ENCODE data around the gene KAZN.

KAZN gene

DNA sequence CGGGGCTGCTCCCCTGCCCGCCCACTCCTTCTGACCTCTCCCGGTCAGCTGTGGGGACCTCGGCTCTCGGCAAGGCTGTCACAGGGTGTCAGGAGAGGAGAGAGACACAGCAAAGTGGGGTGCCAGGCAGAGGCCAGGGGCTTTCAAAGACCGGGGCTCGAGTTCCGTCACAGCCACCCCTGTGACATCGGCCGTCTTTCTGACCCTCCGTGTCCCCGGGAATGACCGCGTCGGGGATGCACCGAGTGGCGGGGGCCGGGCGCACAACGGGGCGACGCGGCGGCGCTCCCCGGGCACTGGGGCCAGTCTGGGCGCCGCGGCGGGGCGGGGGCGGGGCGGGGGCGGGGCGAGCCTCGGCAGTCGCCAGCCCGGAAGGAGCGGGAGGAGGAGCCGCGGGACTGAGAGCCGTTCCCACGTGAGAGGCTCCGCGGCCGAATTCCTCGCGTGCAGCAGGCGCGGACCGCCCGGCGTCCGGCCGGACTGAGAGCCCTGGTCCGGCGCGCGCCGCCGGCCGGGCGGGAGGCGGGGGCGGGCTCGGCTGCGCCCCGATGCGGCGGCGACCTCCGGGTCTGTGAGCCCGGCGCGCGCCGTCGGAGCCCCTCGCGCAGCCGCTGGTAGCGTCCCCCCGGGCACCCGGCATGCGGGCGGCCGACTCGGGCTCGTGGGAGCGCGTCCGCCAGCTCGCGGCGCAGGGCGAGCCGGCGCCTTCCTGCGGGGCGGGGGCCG, 325.4 kb downstream of the KAZN start:
- Histone ChIP-seq H3K36me3 (ENCODE audit: control insufficient read depth in 2 of 2, insufficient read depth in 1 of 2, low read length in 2 of 2) (no peaks in the 10 kb centered on the region), H3K9me3 (ENCODE audit: control insufficient read depth, insufficient read depth, low read depth, low read length) (no peaks in the 10 kb centered on the region), H3K4me1 (ENCODE audit: control insufficient read depth, insufficient read depth, low read length) (no peaks in the 10 kb centered on the region), H3K4me3 (ENCODE audit: low read depth, low read length) (peak overlapping the region; percentile 44), H3K27ac (ENCODE audit: extremely low read depth, low read depth, low read length) (peak overlapping the region; percentile 43; the same call in 1 of the 2 replicates)
- no peak for TF ChIP-seq EGR2 (tag by site-specific recombination; IDR thresholded peaks at IDR 0.05; ENCODE audit: low read depth)
- TF ChIP-seq ZBTB8A (tag by site-specific recombination; IDR thresholded peaks at IDR 0.05), result peak; percentile 69
- TF ChIP-seq, protein P1, sequence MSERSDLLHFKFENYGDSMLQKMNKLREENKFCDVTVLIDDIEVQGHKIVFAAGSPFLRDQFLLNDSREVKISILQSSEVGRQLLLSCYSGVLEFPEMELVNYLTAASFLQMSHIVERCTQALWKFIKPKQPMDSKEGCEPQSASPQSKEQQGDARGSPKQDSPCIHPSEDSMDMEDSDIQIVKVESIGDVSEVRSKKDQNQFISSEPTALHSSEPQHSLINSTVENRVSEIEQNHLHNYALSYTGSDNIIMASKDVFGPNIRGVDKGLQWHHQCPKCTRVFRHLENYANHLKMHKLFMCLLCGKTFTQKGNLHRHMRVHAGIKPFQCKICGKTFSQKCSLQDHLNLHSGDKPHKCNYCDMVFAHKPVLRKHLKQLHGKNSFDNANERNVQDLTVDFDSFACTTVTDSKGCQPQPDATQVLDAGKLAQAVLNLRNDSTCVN (tag by site-specific recombination; optimal IDR thresholded peaks at IDR 0.05), result peak; percentile 22
- TF ChIP-seq ZNF214 (tag by site-specific recombination; IDR thresholded peaks at IDR 0.05; ENCODE audit: borderline replicate concordance), result no peak
- TF ChIP-seq ZNF335 (tag by site-specific recombination; conservative IDR thresholded peaks at IDR 0.05), result peak; percentile 40; the same call in 1 of the 2 replicates
- TF ChIP-seq ZBTB20 (tag by site-specific recombination; IDR thresholded peaks at IDR 0.05), result peak; percentile 29; the same call in 1 of the 2 replicates
- POLR2A ChIA-PET, result no interaction called here
- CTCF ChIA-PET, result interaction anchor here (0.9 to 1.1 kb wide), 2 partner anchors 61 to 104 kb away, joined by 3 read pairs; no protein-coding TSS in a partner anchor

DNA sequence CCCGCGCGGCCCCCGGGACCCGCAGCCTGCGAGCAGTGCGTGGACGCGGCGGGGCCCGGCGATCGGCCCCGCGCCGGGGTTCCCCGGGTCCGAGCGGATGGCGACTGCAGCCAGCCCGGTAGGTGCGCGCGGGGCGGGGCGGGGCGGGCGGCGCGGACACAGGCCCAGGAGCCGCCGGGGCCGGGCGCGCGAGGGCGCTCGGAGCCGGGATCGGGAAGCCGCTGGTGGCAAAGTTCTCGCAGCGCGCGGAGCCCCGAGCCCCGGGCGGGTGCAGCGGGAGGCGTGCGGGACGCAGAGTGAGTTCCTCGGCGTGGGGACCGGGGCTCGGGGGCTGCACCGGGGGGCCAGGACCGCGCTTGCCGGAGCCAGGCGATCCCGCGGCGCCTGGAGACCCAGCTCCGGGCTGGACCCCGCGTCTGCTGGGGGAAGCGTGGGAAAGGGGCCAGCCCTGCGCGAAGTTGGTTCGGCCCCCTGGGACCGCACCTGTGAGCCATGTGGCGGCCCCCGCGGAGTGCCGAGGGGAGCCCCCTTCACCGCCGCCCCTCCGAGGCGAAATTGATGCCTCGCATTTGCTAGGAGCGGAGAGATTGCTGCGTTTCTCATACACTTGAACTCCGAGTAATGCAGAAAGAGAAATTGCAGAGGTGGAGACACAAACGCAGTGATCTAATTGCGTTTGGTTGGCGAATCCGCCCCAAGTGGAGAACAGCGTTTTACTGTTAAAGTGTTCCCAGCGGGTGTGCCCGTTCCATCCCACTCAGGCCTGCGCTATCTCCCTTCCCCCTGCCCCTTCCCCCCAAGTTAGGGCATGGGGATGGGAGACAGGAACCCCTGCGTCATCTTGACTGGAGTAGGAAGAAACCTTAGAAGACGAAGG, 326.2 kb downstream of the KAZN start:
- ChIA-PET POLR2A (no interaction called here), CTCF (interaction anchor here (1.1 kb wide), 1 partner anchor 61 kb away, joined by 3 read pairs; no protein-coding TSS in a partner anchor)
- Histone ChIP-seq H3K4me1 (ENCODE audit: control insufficient read depth, insufficient read depth, low read length) (no peaks in the 10 kb centered on the region), H3K9me3 (ENCODE audit: control insufficient read depth, insufficient read depth, low read depth, low read length) (no peaks in the 10 kb centered on the region), H3K4me3 (ENCODE audit: low read depth, low read length) (peak overlapping the region; percentile 44), H3K36me3 (ENCODE audit: control insufficient read depth in 2 of 2, insufficient read depth in 1 of 2, low read length in 2 of 2) (no peaks in the 10 kb centered on the region), H3K27ac (ENCODE audit: extremely low read depth, low read depth, low read length) (peak overlapping the region; percentile 43; the same call in 1 of the 2 replicates)
- no peak for TF ChIP-seq ZNF184 (tag by site-specific recombination; IDR thresholded peaks at IDR 0.05)
- TF ChIP-seq ZNF776 (tag by site-specific recombination; IDR thresholded peaks at IDR 0.05; ENCODE audit: borderline replicate concordance), result no peak
- TF ChIP-seq, protein P2, sequence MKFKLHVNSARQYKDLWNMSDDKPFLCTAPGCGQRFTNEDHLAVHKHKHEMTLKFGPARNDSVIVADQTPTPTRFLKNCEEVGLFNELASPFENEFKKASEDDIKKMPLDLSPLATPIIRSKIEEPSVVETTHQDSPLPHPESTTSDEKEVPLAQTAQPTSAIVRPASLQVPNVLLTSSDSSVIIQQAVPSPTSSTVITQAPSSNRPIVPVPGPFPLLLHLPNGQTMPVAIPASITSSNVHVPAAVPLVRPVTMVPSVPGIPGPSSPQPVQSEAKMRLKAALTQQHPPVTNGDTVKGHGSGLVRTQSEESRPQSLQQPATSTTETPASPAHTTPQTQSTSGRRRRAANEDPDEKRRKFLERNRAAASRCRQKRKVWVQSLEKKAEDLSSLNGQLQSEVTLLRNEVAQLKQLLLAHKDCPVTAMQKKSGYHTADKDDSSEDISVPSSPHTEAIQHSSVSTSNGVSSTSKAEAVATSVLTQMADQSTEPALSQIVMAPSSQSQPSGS (tag by site-specific recombination; IDR thresholded peaks at IDR 0.05; ENCODE audit: low read depth), result no peak
- no peak for TF ChIP-seq ZNF747 (tag by site-specific recombination; IDR thresholded peaks at IDR 0.05)
- TF ChIP-seq ZNF514 (tag by site-specific recombination; IDR thresholded peaks at IDR 0.05), result no peak
- TF ChIP-seq TRIM28 (IDR thresholded peaks at IDR 0.05; ENCODE audit: borderline replicate concordance, low read length), result no peak
- TF ChIP-seq MYNN (tag by site-specific recombination; IDR thresholded peaks at IDR 0.05; ENCODE audit: borderline replicate concordance), result no peak
- TF ChIP-seq, protein P3, sequence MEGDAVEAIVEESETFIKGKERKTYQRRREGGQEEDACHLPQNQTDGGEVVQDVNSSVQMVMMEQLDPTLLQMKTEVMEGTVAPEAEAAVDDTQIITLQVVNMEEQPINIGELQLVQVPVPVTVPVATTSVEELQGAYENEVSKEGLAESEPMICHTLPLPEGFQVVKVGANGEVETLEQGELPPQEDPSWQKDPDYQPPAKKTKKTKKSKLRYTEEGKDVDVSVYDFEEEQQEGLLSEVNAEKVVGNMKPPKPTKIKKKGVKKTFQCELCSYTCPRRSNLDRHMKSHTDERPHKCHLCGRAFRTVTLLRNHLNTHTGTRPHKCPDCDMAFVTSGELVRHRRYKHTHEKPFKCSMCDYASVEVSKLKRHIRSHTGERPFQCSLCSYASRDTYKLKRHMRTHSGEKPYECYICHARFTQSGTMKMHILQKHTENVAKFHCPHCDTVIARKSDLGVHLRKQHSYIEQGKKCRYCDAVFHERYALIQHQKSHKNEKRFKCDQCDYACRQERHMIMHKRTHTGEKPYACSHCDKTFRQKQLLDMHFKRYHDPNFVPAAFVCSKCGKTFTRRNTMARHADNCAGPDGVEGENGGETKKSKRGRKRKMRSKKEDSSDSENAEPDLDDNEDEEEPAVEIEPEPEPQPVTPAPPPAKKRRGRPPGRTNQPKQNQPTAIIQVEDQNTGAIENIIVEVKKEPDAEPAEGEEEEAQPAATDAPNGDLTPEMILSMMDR (tag by site-specific recombination; IDR thresholded peaks at IDR 0.05), result no peak
- no peak for TF ChIP-seq ZNF785 (tag by site-specific recombination; IDR thresholded peaks at IDR 0.05)
- no peak for TF ChIP-seq ZNF274 (IDR thresholded peaks at IDR 0.05; ENCODE audit: low read length)
- no peak for TF ChIP-seq ZNF274 (tag by site-specific recombination; IDR thresholded peaks at IDR 0.05; ENCODE audit: borderline replicate concordance)
- TF ChIP-seq, protein P4, sequence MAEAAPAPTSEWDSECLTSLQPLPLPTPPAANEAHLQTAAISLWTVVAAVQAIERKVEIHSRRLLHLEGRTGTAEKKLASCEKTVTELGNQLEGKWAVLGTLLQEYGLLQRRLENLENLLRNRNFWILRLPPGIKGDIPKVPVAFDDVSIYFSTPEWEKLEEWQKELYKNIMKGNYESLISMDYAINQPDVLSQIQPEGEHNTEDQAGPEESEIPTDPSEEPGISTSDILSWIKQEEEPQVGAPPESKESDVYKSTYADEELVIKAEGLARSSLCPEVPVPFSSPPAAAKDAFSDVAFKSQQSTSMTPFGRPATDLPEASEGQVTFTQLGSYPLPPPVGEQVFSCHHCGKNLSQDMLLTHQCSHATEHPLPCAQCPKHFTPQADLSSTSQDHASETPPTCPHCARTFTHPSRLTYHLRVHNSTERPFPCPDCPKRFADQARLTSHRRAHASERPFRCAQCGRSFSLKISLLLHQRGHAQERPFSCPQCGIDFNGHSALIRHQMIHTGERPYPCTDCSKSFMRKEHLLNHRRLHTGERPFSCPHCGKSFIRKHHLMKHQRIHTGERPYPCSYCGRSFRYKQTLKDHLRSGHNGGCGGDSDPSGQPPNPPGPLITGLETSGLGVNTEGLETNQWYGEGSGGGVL (tag by site-specific recombination; IDR thresholded peaks at IDR 0.05), result peak; percentile 64
- TF ChIP-seq ZIC2 (tag by site-specific recombination; IDR thresholded peaks at IDR 0.05), result peak; percentile 82
- no peak for TF ChIP-seq ZNF510 (tag by site-specific recombination; IDR thresholded peaks at IDR 0.05; ENCODE audit: insufficient replicate concordance)
- TF ChIP-seq, protein P5, sequence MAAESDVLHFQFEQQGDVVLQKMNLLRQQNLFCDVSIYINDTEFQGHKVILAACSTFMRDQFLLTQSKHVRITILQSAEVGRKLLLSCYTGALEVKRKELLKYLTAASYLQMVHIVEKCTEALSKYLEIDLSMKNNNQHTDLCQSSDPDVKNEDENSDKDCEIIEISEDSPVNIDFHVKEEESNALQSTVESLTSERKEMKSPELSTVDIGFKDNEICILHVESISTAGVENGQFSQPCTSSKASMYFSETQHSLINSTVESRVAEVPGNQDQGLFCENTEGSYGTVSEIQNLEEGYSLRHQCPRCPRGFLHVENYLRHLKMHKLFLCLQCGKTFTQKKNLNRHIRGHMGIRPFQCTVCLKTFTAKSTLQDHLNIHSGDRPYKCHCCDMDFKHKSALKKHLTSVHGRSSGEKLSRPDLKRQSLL (tag by site-specific recombination; IDR thresholded peaks at IDR 0.05), result no peak
- no peak for TF ChIP-seq ZNF157 (tag by site-specific recombination; IDR thresholded peaks at IDR 0.05)
- TF ChIP-seq, protein P6, sequence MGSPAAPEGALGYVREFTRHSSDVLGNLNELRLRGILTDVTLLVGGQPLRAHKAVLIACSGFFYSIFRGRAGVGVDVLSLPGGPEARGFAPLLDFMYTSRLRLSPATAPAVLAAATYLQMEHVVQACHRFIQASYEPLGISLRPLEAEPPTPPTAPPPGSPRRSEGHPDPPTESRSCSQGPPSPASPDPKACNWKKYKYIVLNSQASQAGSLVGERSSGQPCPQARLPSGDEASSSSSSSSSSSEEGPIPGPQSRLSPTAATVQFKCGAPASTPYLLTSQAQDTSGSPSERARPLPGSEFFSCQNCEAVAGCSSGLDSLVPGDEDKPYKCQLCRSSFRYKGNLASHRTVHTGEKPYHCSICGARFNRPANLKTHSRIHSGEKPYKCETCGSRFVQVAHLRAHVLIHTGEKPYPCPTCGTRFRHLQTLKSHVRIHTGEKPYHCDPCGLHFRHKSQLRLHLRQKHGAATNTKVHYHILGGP (tag by site-specific recombination; IDR thresholded peaks at IDR 0.05), result no peak
- TF ChIP-seq ZNF169 (tag by site-specific recombination; IDR thresholded peaks at IDR 0.05), result no peak

Measured in HEK293 (cell line).